Measurements from ENCODE around the gene SARS1.

Gene SARS1

DNA sequence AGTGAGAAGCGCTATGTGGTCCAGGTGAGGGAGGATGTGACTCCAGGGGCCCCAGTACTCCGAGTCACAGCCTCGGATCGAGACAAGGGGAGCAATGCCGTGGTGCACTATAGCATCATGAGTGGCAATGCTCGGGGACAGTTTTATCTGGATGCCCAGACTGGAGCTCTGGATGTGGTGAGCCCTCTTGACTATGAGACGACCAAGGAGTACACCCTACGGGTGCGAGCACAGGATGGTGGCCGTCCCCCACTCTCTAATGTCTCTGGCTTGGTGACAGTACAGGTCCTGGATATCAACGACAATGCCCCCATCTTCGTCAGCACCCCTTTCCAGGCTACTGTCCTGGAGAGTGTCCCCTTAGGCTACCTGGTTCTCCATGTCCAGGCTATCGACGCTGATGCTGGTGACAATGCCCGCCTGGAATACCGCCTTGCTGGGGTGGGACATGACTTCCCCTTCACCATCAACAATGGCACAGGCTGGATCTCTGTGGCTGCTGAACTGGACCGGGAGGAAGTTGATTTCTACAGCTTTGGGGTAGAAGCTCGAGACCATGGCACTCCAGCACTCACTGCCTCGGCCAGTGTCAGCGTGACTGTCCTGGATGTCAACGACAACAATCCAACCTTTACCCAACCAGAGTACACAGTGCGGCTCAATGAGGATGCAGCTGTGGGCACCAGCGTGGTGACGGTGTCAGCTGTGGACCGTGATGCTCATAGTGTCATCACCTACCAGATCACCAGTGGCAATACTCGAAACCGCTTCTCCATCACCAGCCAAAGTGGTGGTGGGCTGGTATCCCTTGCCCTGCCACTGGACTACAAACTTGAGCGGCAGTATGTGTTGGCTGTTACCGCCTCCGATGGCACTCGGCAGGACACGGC, 37.8 kb downstream of the SARS1 start:
- no peak for DNase-seq

DNA sequence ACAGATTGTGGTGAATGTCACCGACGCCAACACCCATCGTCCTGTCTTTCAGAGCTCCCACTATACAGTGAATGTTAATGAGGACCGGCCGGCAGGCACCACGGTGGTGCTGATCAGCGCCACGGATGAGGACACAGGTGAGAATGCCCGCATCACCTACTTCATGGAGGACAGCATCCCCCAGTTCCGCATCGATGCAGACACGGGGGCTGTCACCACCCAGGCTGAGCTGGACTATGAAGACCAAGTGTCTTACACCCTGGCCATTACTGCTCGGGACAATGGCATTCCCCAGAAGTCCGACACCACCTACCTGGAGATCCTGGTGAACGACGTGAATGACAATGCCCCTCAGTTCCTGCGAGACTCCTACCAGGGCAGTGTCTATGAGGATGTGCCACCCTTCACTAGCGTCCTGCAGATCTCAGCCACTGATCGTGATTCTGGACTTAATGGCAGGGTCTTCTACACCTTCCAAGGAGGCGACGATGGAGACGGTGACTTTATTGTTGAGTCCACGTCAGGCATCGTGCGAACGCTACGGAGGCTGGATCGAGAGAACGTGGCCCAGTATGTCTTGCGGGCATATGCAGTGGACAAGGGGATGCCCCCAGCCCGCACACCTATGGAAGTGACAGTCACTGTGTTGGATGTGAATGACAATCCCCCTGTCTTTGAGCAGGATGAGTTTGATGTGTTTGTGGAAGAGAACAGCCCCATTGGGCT, 38.6 kb downstream of the SARS1 start:
- no peak for DNase-seq

DNA sequence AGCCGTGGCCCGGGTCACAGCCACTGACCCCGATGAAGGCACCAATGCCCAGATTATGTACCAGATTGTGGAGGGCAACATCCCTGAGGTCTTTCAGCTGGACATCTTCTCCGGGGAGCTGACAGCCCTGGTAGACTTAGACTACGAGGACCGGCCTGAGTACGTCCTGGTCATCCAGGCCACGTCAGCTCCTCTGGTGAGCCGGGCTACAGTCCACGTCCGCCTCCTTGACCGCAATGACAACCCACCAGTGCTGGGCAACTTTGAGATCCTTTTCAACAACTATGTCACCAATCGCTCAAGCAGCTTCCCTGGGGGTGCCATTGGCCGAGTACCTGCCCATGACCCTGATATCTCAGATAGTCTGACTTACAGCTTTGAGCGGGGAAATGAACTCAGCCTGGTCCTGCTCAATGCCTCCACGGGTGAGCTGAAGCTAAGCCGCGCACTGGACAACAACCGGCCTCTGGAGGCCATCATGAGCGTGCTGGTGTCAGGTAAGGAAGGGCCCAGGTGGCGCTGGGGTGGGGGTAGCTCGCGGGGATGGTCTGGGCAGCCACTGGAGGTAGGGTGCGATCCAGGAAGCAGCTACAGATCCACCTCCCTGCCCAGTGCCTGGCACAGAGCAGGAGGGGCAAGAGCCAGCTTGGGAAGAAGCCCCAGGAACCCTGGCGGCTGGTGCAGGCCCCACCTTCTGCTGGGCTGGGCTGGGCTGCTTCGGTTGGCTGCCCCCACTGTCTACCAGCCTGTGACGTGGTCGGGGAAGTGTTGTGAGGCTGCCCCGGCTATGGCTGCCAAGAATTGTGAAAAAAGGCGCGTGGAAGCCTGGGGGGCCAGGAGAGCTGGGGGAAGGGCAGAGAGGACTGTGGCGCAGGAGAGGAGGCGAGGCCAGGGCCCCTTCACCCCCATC, 39.4 kb downstream of the SARS1 start:
- peak in 1 of 2 experiments; percentile 1 for DNase-seq

DNA sequence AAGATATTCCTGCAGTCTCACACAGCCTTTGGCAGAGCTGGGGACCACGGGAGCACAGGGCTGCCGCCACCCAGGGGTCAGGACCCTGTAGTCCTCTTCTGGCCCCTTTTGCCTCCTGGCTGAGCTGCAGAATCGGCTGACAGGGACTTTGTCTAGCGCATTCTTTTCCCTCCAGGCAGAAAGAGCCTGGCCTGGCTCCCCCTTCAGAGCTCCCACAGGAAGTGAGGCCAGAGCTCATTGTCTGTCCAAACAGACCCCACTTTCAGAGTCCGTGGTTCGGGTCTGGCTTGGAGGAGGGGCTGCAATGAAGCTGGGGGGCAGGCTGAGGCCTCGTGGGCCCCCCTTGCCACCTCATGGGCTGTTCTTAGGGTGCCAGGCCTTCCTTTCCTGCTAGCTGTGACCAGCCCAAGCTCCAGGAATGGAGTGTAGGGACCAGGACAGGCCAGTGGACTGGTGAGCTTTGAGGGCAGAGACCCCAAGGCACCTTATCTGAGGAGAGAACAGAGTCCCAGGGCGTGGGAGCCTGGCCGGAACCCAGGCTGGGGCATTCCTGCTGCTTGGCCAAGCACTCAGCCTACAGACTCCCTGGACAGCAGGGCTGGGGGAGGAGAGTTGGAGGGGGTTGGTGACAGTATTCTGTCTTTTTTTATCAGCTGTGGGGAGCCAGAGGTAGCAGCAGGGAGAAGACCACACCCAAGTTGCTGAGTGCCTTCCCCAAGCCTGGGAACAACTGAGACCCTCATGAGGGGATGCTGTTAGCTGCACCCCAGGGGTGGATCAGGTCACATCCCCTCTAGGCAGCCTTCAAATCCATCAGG, 40.3 kb downstream of the SARS1 start:
- no peak for DNase-seq

DNA sequence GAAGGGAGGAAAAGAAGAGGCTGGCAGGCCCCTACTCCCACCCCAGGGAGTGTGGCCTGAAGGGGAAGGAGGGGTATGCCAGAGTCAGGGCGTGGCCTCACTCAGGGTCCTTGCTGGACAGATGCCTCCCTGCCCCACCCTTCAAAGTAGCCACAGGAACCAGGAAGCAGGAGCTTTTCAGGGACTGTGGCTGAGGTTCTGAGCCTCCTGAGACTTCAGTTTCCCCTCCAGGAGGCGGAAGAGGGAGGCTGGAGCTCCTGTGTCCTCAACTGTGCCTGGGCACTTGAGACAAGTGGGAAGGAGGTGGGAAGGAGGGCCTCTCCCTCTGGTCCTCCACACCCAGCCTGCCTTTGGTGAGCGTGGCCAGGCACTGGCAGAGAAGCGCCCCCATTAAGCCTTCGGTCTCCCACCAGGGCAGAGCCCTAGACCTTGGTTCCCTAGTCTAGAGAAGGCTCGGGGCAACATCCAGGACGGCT, 40.9 kb downstream of the SARS1 start:
- no peak for DNase-seq

DNA sequence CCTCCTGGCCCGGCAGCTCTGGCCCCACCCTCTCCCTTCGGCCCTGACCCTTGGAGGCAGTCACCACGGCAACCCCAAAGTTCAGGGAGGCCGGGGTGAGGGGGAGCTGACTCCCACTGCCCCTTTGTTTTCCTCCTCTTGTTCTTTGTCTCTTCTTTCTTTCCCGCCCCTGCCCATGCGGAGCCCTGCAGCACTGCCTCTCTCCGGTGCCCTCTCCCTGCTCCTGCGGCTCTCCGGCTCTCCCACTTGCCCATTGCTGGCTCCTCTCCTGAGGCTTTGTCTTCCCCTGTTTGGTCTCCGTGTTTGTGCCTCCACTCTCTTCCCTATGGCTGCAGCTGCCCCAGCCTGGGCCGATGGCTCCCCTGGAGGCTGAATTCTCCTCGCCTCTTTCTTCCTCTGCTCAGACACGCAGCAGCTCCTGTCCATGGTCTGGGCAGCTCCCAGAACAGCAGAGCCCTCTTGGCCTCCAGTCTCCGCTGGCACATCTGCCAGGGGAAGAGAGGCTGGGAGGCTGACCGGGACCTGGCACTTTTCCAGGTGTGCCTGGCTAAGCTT, 41.5 kb downstream of the SARS1 start:
- DNase-seq: no peak

DNA sequence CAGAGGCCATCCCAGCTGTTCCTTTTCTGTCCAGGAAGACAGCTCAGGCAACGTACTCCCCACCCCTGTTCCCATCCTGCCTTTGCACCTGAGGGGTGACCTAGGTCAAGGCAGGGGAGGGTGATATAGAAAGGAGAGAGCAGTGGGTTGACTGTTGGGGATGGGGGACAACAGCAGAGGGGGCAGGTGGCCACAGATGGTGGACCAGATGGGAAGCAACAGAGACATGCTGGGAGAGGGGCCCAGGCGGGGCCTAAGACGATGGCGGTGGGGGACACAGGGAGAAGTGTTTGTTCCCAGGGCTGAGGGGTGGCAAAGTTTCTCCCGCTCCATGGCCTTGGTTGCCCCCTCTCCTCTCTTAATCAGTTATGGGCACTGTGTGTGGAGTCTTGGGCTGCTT, 42.0 kb downstream of the SARS1 start:
- no peak for DNase-seq

DNA sequence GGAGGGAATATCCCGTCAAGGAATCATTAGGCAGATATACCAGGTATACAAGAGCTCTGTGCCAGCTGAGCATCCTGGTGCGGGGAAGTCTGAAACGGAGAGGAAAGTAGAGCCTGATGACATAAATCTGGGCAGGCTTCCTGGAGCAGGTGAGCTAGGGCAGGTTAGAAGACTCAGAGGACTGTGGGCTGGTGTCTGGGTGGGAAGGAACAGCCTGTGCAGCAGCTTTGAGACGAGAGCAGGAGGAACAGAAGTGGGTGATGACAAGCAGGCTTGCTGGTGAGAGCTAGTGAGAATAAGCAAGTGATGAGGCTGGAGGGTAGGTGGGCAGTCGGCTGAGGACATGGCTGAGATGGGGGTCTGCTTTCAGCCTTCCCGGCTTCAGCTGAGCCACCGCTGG, 42.4 kb downstream of the SARS1 start:
- no peak for DNase-seq

DNA sequence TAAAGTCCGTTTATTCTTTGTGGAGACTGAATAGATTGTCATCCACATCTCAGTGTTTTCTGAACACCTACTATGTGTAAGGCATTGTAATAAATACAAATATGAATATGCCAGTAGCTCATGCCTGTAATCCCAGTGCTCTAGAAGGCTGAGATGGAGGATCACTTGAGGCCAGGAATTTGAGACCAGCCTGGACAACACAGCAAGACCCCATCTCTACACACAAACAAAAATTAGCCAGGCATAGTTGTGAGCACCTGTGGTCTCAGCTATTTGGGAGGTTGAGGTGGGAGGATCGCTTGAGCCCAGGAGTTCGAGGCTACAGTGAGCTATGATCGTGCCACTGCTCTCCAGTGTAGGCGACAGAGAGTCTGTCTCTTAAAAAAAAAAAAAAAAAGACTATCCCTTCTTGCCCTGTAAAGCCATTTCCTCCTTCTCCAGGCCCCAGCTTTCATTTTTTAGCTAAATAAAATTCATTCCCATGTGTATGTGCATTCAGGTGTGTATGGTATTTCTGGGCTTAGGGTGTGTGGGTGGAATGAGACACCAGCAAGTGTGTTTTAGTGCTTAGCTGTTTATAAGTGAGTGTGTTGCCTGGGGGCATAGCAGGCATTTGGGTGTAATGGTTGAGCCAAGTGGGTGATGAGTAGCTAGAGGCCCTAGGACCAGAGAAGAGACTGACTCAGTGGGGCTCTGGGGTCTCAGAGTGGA, 43.4 kb downstream of the SARS1 start:
- no peak for DNase-seq

DNA sequence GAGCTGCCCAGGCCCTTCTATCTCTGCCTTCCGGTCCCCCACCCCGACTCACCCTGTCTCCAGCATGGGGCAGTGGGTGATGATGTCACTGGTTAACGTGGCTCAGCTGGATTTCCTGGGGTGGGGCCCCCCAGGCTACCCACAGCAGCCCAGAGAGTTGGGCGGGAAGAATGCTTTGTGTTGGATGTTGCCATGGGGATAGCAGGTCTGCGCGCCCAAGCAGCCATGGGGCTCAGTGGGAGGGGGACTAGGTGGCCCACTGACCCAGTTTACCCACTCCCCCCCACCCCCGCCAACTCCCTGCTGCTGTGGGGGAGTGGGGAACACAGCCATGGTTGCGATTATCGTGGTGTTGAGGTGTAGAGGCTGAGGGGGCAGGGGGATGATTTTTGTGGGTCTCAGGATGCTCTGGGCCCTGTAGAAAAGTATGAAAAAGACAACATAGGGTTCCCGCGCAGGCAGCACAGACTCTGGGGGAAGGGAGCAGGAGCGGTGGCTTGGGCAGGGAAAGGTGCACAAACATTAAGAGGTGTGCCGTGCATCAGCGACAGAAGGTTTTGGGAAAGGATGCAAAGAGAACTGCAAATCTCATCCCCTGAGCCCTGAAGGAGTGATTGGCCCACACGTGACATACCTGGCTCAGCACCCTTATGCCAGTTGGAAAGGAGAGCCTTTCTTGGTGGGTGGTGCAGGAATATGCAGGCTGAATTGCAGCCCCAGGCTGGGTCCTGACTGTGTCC, 44.1 kb downstream of the SARS1 start:
- DNase-seq: no peak

DNA sequence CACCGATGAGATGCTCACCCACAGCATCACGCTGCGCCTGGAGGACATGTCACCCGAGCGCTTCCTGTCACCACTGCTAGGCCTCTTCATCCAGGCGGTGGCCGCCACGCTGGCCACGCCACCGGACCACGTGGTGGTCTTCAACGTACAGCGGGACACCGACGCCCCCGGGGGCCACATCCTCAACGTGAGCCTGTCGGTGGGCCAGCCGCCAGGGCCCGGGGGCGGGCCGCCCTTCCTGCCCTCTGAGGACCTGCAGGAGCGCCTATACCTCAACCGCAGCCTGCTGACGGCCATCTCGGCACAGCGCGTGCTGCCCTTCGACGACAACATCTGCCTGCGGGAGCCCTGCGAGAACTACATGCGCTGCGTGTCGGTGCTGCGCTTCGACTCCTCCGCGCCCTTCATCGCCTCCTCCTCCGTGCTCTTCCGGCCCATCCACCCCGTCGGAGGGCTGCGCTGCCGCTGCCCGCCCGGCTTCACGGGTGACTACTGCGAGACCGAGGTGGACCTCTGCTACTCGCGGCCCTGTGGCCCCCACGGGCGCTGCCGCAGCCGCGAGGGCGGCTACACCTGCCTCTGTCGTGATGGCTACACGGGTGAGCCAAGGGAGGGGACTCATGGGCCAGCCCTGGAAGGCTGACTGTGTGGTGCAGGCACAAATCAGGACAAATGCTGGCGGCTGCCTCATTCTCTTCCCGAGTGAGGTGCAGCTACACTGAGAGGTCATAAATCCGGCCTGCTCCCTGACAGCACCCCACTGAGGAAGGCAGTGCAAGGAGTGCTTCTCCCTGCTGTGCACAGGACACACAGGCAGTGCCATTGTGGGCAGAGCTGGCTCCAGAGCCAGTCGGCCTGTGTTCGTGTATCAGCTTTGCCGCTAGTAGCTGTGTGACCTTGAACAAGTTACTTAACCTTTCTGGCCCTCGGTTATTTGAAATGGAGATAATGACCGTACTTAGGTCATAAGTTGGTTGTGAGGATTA, 45.1 kb downstream of the SARS1 start:
- no peak for DNase-seq

DNA sequence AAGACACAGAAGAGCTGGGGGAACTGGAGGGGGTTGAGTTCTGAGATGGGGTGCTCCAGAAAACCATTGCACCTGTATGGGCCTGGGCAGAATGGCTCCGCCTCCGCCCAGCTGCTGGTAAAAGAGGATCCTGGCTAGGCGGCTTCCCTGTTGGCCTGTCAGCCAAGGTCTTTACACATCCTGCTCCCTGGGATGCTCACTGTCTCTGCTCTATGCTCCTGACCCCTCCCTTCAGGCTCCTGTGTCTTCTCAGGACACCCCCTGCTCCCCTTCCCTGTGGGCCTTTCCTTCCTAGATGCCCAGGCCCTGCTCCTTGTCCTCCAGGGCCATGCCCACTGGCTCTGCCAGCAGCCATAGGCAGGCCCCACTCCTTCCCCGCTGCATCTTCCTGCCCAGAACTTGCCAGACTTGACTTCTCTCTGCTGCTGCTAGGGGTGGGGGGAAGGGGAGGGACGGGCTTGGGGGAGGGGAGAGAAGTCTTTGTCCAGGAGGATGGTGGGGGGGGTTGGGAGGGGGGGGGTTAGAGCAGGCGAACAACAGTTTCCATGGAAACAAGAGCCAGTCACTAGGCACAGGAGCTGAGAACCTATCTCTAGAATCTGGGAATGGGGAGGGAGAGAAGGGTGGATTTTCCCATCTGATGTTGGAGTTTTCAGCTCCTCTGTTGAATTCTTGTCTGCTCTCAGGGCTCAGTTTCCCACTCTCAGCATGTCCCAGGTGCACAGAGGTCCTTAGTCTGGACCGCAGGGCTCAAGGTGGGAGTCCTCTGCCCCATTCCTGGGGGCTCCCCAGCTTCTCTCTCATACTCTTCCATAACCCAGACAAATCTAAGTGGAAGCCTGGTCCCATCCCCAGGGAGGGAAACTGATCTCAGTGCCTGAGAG, 46.2 kb downstream of the SARS1 start:
- DNase-seq: no peak

DNA sequence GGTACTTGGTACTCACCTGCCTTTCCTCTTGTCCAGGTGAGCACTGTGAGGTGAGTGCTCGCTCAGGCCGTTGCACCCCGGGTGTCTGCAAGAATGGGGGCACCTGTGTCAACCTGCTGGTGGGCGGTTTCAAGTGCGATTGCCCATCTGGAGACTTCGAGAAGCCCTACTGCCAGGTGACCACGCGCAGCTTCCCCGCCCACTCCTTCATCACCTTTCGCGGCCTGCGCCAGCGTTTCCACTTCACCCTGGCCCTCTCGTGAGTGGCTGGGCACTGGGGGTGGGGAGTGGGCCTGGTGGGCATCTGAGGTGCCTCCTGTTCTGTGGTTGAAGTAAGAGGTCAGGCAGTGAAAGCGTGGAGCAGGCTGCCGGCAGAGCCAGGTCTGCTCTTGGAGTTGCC, 47.3 kb downstream of the SARS1 start:
- DNase-seq: no peak

DNA sequence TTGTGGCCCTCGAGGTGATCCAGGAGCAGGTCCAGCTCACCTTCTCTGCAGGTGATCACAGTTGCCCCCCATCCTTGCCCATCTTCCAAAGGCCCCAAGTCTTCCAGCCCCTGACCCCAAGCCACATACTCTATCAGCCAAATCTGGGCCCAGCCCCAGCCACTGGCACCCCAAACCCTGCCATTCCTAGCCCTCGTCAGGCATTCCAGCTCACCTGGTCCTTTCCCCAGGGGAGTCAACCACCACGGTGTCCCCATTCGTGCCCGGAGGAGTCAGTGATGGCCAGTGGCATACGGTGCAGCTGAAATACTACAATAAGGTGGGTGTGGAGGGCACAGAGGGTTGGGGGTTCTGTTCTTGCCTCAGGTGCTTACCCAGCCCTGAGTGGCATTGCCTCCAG, 47.9 kb downstream of the SARS1 start:
- no peak for DNase-seq

DNA sequence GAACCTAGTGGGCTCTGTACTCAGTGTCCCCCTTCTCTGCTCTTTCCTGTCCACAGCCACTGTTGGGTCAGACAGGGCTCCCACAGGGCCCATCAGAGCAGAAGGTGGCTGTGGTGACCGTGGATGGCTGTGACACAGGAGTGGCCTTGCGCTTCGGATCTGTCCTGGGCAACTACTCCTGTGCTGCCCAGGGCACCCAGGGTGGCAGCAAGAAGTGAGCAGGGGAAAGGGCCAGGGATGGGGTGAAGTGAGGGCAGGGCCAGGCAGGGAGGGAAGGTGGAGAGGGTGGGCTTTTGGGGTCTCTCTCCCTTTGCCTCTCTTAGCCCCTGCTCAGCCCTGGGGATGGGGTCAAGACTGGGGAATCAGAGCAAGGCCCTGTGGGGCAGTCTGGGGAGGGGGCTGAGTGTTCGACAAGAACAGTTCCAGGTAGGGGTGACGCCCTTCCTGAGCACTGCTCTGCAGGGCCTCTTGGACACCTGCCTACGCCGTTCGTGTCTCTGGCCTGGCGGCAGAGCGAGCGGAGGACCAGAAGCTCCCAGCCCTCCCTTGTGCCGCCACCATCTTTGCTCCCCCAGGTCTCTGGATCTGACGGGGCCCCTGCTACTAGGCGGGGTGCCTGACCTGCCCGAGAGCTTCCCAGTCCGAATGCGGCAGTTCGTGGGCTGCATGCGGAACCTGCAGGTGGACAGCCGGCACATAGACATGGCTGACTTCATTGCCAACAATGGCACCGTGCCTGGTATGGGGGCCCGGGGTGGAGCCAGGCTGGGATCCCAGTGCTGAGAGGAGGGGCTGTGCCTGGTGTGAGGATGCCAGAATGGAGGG, 48.7 kb downstream of the SARS1 start:
- DNase-seq: no peak

DNA sequence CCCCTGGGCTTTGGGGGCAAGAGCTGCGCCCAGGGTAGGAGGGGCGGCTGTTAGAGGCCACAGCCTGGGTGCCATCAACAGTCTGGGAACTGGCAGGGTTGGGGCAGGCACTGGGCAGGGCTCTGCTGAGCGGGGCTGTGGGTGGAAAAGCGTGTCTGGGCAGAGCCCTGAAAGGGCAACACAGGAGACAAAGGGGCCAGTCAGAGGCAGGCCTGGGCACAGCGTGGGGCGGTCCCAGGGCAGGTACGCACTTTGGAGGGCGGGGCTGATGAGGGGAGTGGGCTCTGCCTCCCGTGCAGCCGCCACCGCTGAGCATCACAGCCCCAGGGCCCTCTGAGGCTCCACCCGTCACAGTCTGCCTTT, 49.5 kb downstream of the SARS1 start:
- no peak for DNase-seq
